ENCODE measurements around the gene PLEKHG2.

PLEKHG2 gene

GRCh38 chr19:39401070-39401548 is 11.4 kb upstream of the PLEKHG2 start:
- Mint-ChIP-seq H3K27ac (peak overlapping the region; percentile 97), H3K9me3 (no peaks in the 10 kb centered on the region), H3K4me1 (peaks cover 70% of the 10 kb centered on the region), H3K4me3 (peak overlapping the region; percentile 81), H3K36me3 (no peaks in the 10 kb centered on the region), H3K27me3 (no peaks in the 10 kb centered on the region)

GRCh38 chr19:39401549-39402345 is 10.7 kb upstream of the PLEKHG2 start:
- H3K4me1 Mint-ChIP-seq, result peaks cover 74% of the 10 kb centered on the region
- H3K4me3 Mint-ChIP-seq, result peak overlapping the region; percentile 81
- no peaks in the 10 kb centered on the region for H3K36me3 Mint-ChIP-seq
- H3K27ac Mint-ChIP-seq, result peak overlapping the region; percentile 97
- H3K27me3 Mint-ChIP-seq, result no peaks in the 10 kb centered on the region
- no peaks in the 10 kb centered on the region for H3K9me3 Mint-ChIP-seq

- Mint-ChIP-seq H3K9me3 (no peaks in the 10 kb centered on the region), H3K27me3 (no peaks in the 10 kb centered on the region), H3K4me1 (peaks cover 70% of the 10 kb centered on the region), H3K36me3 (no peaks in the 10 kb centered on the region), H3K27ac (peak overlapping the region; percentile 97), H3K4me3 (peak overlapping the region; percentile 81)
Observed at GRCh38 chr19:39402346-39403300, 9.8 kb upstream of the PLEKHG2 start.

GRCh38 chr19:39403331-39404312 is 8.8 kb upstream of the PLEKHG2 start:
- Mint-ChIP-seq H3K4me3 (peak overlapping the region; percentile 83), H3K27ac (peak overlapping the region; percentile 97), H3K4me1 (peaks cover 62% of the 10 kb centered on the region), H3K27me3 (no peaks in the 10 kb centered on the region), H3K9me3 (no peaks in the 10 kb centered on the region), H3K36me3 (peaks cover 7% of the 10 kb centered on the region)

- Mint-ChIP-seq H3K9me3 (no peaks in the 10 kb centered on the region), H3K4me1 (peaks cover 53% of the 10 kb centered on the region), H3K27ac (peak overlapping the region; percentile 53), H3K36me3 (peaks cover 11% of the 10 kb centered on the region), H3K27me3 (no peaks in the 10 kb centered on the region), H3K4me3 (peak overlapping the region; percentile 83)
Observed at GRCh38 chr19:39405261-39405957, 7.1 kb upstream of the PLEKHG2 start.

GRCh38 chr19:39405958-39406655 is 6.4 kb upstream of the PLEKHG2 start:
- Mint-ChIP-seq H3K4me1 (peaks cover 54% of the 10 kb centered on the region), H3K27me3 (no peaks in the 10 kb centered on the region), H3K4me3 (peak overlapping the region; percentile 84), H3K9me3 (no peaks in the 10 kb centered on the region), H3K36me3 (peaks cover 11% of the 10 kb centered on the region), H3K27ac (peak overlapping the region; percentile 92)

- peaks cover 54% of the 10 kb centered on the region for H3K4me1 Mint-ChIP-seq
- peak within 1 kb of the TSS; percentile 92 for H3K27ac Mint-ChIP-seq
- no peaks in the 10 kb centered on the region for H3K27me3 Mint-ChIP-seq
- H3K4me3 Mint-ChIP-seq, result peak within 1 kb of the TSS; percentile 95
- peaks cover 11% of the 10 kb centered on the region for H3K36me3 Mint-ChIP-seq
- H3K9me3 Mint-ChIP-seq, result no peaks in the 10 kb centered on the region
Observed at GRCh38 chr19:39406656-39407409, 5.6 kb upstream of the PLEKHG2 start, which contains the start of gene ZFP36. Gene ZFP36 (plus strand): TSS chr19:39406847. CDS start chr19:39406905, 58 bp downstream.

GRCh38 chr19:39407410-39407659 is 5.1 kb upstream of the PLEKHG2 start:
- H3K4me3 Mint-ChIP-seq, result peak overlapping the region; percentile 95
- H3K4me1 Mint-ChIP-seq, result peaks cover 53% of the 10 kb centered on the region
- peaks cover 11% of the 10 kb centered on the region for H3K36me3 Mint-ChIP-seq
- no peaks in the 10 kb centered on the region for H3K27me3 Mint-ChIP-seq
- no peaks in the 10 kb centered on the region for H3K9me3 Mint-ChIP-seq
- H3K27ac Mint-ChIP-seq, result peak overlapping the region; percentile 89

- peak overlapping the region; percentile 93 for H3K27ac Mint-ChIP-seq
- no peaks in the 10 kb centered on the region for H3K27me3 Mint-ChIP-seq
- H3K9me3 Mint-ChIP-seq, result no peaks in the 10 kb centered on the region
- H3K36me3 Mint-ChIP-seq, result peaks cover 11% of the 10 kb centered on the region
- H3K4me1 Mint-ChIP-seq, result peaks cover 50% of the 10 kb centered on the region
- H3K4me3 Mint-ChIP-seq, result peak overlapping the region; percentile 95
Observed at GRCh38 chr19:39407660-39408391, 4.6 kb upstream of the PLEKHG2 start.

- H3K36me3 Mint-ChIP-seq, result peaks cover 11% of the 10 kb centered on the region
- no peaks in the 10 kb centered on the region for H3K9me3 Mint-ChIP-seq
Observed at GRCh38 chr19:39408392-39409207, 3.9 kb upstream of the PLEKHG2 start.

GRCh38 chr19:39409208-39410016 is 3.1 kb upstream of the PLEKHG2 start:
- H3K4me3 Mint-ChIP-seq, result peak overlapping the region; percentile 95
- no peaks in the 10 kb centered on the region for H3K9me3 Mint-ChIP-seq
- H3K27me3 Mint-ChIP-seq, result no peaks in the 10 kb centered on the region
- H3K27ac Mint-ChIP-seq, result peak overlapping the region; percentile 93
- peaks cover 52% of the 10 kb centered on the region for H3K4me1 Mint-ChIP-seq
- H3K36me3 Mint-ChIP-seq, result peaks cover 11% of the 10 kb centered on the region

More at GRCh38 chr19:39408392-39409207, 3.9 kb upstream of the PLEKHG2 start:
- peaks cover 50% of the 10 kb centered on the region for H3K4me1 Mint-ChIP-seq
- peak overlapping the region; percentile 93 for H3K27ac Mint-ChIP-seq
- H3K27me3 Mint-ChIP-seq, result no peaks in the 10 kb centered on the region
- H3K4me3 Mint-ChIP-seq, result peak overlapping the region; percentile 95
